Lower leg skin (tissue), 4 donors: ENCODE data around the gene STK38. TPM values are rescaled to one million over a fixed set of nuclear protein-coding genes. Genes with fewer than 3 reads are reported as not detected.

Source experiments
- DNase-seq, 2 donors: peaks; one replicate each; pipeline ENCODE4 v3.0.0-alpha.2; 2019; ENCODE audit warnings: low spot score in 2 of 2
- H3K4me3 ChIP-seq: fragments of 200-600 bp; sonication (generic); 2 replicates; pipeline ENCODE4 v1.5.1; 2017; ENCODE audit warnings: mild to moderate bottlenecking, low read depth; ENCODE audit not compliant: poor library complexity, severe bottlenecking
- POLR2A ChIP-seq, 2 donors: fragments of 450-650 bp; IDR thresholded peaks; one replicate each; pipeline ENCODE4 v1.6.1; 2016 to 2017; ENCODE audit warnings: antibody characterized with exemption in 2 of 2, mild to moderate bottlenecking in 1 of 2, moderate library complexity in 1 of 2
- WGBS, 2 donors: methylation state at CpG; one replicate each; pipeline ENCODE4 v1.1.5; 2018; 5-methylcytosine and 5-hydroxymethylcytosine counted together
- intact Hi-C: fragments of 100-400 bp; cut with DNase I; formaldehyde crosslinking; loops from one replicate; pipeline ENCODE4 v1.15.0; 2023; ENCODE audit warnings: low total_unique reads
- total RNA-seq, 4 donors: library from RNA; depleted of rRNA; stranded (reverse); fragments of >200 nt; gene quantifications; one replicate each; pipeline ENCODE4 v1.1.0, GENCODE V29; 2016
- TF ChIP-seq, protein P1 (sequence below), 3 donors: fragments of 450-650 bp; IDR thresholded peaks; one replicate each; pipeline ENCODE4 v1.5.1; 2016; ENCODE audit warnings: antibody characterized with exemption in 3 of 3, mild to moderate bottlenecking in 3 of 3, moderate library complexity in 2 of 3

STK38 gene
- total RNA-seq, 4 donors from 2014 or later, result 27.1 to 37.4 (median 30.6) TPM

GRCh38 chr6:36560822-36561221, 13.5 kb upstream of the STK38 start:
- no peak overlapping the region for H3K4me3 ChIP-seq
- TF ChIP-seq, protein P1, sequence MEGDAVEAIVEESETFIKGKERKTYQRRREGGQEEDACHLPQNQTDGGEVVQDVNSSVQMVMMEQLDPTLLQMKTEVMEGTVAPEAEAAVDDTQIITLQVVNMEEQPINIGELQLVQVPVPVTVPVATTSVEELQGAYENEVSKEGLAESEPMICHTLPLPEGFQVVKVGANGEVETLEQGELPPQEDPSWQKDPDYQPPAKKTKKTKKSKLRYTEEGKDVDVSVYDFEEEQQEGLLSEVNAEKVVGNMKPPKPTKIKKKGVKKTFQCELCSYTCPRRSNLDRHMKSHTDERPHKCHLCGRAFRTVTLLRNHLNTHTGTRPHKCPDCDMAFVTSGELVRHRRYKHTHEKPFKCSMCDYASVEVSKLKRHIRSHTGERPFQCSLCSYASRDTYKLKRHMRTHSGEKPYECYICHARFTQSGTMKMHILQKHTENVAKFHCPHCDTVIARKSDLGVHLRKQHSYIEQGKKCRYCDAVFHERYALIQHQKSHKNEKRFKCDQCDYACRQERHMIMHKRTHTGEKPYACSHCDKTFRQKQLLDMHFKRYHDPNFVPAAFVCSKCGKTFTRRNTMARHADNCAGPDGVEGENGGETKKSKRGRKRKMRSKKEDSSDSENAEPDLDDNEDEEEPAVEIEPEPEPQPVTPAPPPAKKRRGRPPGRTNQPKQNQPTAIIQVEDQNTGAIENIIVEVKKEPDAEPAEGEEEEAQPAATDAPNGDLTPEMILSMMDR (IDR thresholded peaks at IDR 0.05), result no peak
- no peak for TF ChIP-seq POLR2A (IDR thresholded peaks at IDR 0.05)
- intact Hi-C loops, result no loop called here
- no peak for DNase-seq
- WGBS, 2 donors, result 94 to 99% methylated on average over 4 of the region's 4 CpGs

DNA sequence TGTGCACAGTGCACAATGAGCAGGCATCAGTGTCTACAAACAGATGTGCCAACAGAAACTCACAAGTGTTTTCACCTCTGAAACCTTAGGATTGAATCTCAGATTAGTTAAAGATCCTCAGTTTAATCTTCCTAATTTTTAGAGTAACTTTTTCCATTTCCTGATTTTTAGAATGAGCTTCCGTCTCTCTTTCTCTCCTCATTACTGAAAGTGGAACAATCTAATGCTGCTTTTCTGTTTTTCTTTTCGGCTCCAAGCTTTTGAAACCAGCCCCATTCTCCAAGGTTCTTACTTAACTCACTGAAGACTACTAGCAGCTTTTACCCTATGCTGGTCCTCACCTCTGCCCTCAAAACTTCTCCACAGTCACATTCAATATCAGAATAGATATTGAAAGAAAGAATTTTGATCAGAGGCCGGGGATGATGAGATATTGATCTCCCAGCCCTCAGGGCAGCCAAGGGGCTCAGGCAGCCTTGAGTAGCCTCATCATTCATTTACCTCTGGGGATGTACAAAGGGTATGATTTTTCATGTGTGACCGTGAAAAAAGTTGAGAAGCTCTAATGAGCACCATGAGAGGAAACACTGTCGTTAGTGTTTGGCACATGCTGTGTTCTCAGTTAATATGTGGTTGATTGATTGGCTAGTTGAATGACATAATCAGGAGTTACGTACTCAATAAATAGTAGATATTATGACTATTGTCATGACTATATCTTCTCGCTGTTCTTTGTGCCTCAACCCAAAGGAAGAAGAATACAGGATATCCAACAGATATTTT, 11.9 kb upstream of the STK38 start:
- intact Hi-C loops, result no loop called here
- no peak for DNase-seq
- WGBS, 2 donors, result 66 to 73% methylated on average over 7 of the region's 7 CpGs
- TF ChIP-seq, protein P1 (IDR thresholded peaks at IDR 0.05), result no peak
- no peak for TF ChIP-seq POLR2A (IDR thresholded peaks at IDR 0.05)
- no peak overlapping the region for H3K4me3 ChIP-seq

GRCh38 chr6:36556281-36556680, 9.0 kb upstream of the STK38 start:
- 72 to 82% methylated on average over 5 of the region's 5 CpGs for WGBS, 2 donors
- no peak for TF ChIP-seq POLR2A (IDR thresholded peaks at IDR 0.05)
- TF ChIP-seq, protein P1 (IDR thresholded peaks at IDR 0.05), result no peak

DNA sequence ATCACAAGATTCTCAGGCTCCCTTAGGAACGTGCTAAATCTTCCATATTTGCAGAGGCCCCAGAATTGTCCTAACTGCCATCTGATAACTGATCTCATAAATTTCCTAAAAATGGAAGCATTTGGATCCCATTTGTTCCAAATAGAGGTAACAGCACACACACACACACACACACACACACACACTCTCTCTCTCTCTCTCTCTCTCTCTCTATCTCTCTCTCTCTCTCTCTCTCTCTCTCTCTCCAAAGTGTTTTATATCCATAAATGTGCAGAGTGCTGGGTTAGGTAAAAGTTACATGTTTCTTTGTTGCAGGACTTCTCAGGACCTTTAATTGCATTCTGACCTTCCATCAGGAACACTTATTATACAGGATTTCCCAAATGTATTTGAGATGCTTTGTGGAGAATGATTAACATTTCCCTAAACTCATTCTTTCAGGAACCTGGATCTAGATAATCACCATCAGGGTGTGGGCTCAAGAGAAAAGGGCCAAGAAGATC, 8.5 kb upstream of the STK38 start:
- 57 to 60% methylated on average over 1 of the region's 1 CpG for whole genome bisulfite sequencing, 2 donors
- no peak for TF ChIP-seq POLR2A (IDR thresholded peaks at IDR 0.05)
- TF ChIP-seq, protein P1 (IDR thresholded peaks at IDR 0.05), result no peak
- DNase-seq, result no peak
- intact Hi-C loops, result no loop called here
- H3K4me3 ChIP-seq, result no peak overlapping the region

More at GRCh38 chr6:36556281-36556680, 9.0 kb upstream of the STK38 start:
- no peak for DNase-seq
- intact Hi-C loops, result no loop called here
- H3K4me3 ChIP-seq, result no peak overlapping the region

DNA sequence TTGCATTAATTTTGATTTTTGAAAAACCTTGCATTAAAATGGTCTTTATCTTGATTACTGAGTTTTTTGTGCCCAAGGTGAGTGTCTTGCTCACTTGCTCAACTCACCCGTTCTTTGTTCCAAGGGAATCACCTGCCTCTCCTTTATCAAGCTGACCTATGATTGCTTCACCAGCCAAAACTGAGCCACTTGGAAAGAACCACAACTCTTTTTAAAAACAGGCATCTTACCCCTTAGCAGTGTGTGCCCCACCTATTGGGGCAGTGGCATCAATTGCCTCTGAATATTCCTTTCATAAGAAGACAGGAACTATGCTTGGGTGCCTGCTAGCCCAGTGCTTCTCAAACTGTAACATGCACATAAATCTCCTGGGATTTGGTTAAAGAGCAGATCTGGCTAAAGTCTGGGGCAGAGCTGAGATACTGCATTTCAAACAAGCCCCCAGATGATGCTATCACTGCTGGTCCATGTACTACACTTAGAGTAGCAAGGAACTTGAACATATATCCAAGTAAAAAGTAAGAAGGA, 3.3 kb upstream of the STK38 start:
- TF ChIP-seq POLR2A (IDR thresholded peaks at IDR 0.05), result no peak
- TF ChIP-seq, protein P1 (IDR thresholded peaks at IDR 0.05), result no peak
- DNase-seq, result no peak
- 76 to 83% methylated on average over 1 of the region's 1 CpG for WGBS, 2 donors
- no peak overlapping the region for H3K4me3 ChIP-seq
- intact Hi-C loops, result no loop called here
